ENCODE measurements around the gene KMT2E.
"Not testable (repeated sequence)": the region's sequence is repeated elsewhere in the genome, so short reads cannot be mapped to it uniquely, and the experiment has no call there.

The KMT2E gene

DNA sequence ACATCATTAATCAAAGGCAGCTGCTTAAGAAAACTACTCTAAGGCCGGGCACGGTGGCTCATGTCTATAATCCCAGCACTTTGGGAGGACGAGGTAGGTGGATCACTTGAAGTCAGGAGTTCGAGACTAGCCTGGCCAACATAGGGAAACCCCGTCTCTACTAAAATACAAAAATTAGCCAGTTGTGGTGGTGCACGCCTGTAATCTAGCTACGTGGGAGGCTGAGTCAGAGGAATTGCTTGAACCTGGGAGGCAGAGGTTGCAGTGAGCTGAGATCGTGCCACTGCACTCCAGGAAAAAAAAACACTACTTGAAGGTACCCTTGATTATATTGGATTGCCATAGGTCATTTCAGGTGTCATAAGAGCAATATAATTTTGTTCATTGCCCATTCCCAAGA, 14.9 kb downstream of the KMT2E start:
- DNase-seq (ENCODE audit: low read depth), result not testable (repeated sequence)

DNA sequence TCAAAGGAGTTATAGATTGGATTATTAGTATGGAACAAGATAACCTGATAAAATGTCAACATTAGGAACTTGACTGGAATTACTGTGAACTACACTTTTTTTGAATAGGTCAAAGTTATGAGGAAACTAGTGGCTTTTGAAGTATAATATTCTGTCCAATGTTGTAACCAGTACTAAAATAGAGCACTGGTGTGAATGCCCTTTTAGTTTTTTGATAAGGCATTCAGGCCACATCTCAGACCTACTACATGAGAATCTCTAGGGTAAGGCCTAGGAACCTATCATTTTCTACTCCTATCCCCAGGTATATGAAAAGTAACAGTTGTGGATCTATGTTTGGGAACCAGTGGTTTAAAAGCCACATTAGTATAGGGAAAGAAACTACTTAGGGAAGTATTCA, 16.4 kb downstream of the KMT2E start:
- no peak for DNase-seq (ENCODE audit: low read depth)

DNA sequence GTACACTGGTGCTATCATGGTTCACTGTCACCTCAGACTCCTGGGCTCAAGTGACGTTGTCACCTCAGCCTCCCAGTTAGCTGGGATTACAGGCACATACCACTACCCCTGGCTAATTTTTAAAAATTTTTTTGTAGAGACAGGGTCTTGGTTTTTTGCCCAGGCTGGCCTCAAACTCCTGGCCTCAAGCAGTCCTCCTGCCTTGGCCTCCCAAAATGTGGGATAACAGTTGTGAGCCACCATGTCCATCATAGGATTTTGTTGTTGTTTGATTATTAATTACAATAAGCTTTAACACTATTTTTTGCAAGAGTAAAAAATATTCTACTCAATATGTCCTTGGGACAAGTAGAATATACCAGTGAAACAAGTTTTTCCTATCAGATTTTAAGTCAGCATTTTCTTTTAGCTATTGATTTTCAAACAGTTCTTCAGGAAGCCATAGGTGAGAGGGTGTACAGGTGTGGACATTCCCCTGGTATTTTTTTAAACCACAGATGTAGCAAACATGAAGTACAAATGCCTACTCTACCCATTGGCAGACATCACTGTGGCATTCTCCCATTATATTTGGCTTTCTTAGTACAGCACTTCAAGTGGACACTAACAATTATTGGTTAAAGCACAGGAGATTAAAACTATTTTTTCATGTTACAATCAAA, 18.7 kb downstream of the KMT2E start:
- DNase-seq (ENCODE audit: low read depth), result no peak

DNA sequence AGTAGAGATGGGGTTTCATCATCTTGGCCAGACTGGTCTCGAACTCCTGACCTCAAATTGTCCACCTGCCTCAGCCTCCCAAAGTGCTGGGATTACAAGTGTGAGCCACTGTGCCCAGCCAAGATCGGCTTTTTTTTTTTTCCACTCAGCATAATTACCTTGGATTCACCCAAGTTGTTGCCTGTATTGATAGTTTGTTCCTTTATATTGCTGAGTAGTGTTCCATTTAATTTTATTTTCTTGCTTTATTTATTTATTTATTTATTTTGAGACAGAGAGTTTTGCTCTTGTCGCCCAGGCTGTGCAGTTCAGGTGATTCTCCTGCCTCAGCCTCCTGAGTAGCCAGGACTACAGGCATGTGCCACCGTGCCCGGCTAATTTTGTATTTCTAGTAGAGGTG, 21.3 kb downstream of the KMT2E start:
- DNase-seq (ENCODE audit: low read depth), result no peak

DNA sequence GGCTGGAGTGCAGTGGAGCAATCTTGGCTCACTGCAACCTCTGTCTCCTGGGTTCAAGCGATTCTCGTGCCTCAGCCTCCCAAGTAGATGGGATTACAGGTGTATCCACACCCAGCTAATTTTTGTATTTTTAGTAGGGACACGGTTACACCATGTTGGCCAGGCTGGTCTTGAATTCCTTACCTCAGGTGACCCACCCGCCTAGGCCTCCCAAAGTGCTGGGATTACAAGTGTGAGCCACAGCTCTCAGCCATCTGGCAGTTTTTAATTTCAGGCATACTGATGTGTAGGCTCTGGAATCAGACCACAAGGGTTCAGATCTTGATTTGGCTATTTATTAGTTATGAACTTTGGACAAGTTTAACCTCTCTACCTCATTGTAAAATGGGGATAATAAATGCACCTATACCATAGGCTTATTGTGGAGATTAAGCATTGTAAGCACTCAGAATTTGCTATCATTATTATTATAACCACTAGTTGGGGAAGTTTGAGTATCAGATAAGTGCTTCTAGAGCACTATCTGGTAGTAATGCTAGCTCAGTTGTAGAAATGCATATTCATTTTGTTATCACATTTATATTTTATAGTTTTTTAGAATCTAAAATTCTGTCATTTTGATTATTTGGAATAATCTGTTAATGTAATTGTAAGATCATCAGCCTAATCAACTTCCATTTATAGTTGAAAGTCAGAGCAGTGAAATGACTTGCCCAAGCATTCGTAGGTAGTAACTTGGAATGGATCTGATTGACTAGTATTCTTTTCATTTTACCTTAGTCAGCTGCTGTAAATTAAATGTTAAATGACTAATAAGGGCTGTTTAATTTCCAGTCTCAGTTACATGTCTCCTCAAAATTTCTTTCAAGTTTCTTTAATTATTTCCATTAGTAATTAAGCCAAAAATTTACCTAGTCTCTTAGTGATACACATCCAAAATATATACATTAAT, 22.5 kb downstream of the KMT2E start:
- no peak for DNase-seq (ENCODE audit: low read depth)

DNA sequence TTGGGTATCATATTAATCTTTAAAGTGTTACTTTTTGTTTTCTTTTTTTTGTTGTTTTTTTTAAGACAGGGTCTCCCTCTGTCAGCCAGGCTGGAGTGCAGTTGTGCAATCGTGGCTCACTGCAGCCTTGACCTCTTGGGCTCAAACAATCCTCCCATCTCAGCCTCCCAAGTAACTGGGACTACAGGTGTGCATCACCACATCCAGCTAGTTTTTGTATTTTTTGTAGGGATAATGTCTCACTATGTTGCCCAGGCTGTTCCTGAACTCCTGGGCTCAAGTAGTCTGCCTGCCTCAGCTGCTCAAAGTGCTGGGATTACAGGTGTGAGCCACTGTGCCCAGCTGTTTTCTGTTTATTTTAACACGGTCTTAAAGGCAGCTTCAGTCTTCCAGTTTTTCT, 23.3 kb downstream of the KMT2E start:
- DNase-seq (ENCODE audit: low read depth), result no peak

DNA sequence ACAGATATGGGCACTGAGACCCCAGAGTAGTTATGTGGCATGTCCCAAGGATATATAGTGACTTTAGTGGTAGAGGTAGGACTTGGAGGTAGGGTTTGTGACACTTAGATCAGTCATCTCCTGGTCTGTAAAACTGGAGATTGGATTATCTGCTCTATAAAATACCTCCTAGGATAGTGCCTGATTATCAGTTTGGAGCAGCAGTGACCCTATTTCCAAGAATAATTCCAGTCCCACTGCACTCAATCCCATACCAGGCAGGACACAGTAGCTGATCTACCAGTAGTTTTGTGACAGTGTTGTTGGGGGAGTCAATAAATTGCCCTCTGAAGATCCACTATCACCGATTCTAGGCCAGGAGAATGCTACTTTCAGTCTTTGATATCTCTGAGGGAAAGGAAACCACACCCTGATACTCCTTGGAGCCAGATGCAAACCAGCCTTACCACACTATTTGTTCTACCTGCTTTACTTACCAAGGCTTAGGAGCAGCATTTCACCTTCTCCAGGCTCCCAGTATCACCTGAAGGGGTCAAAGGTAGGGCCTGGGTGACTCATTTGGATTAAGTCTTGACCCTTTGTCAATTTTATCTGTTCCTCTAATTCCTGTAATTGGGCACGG, 30.6 kb downstream of the KMT2E start:
- DNase-seq (ENCODE audit: low read depth), result no peak

DNA sequence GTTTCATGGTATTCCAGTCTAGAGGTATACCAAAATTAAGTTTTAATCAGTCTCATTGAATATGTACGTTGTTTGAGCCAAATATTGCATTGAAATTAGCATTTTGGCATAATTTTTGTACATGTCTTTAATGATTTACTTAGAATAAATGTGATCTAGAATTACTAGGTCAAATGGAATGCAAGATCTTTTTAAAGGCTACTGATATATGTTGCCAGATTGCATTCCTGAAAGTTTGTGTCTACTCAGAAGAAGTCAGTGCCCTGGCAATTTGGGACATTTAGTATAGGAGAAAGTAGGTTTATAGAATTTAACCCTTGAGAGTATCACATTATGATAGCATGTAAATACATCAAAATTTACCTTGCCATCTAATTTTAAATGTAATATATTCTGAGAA, 32.4 kb downstream of the KMT2E start:
- DNase-seq (ENCODE audit: low read depth), result no peak

DNA sequence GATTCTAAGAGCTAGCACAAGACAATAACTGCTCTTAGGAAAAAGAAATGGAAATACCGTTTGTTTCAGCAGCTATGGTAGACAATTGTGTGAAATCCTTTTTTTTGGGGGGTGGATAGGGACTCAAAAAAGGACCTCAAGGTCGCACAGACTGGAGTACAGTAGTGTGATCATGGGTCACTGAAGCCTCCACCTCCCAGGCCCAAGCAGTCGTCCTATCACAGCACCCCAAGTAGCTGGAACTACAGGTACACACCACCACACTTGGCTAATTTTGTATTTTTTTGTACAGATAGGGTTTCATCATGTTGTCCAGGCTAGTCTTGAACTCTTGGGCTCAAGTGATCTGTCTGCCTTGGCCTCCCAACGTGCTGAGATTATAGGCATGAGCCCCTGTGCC, 33.9 kb downstream of the KMT2E start:
- no peak for DNase-seq (ENCODE audit: low read depth)

DNA sequence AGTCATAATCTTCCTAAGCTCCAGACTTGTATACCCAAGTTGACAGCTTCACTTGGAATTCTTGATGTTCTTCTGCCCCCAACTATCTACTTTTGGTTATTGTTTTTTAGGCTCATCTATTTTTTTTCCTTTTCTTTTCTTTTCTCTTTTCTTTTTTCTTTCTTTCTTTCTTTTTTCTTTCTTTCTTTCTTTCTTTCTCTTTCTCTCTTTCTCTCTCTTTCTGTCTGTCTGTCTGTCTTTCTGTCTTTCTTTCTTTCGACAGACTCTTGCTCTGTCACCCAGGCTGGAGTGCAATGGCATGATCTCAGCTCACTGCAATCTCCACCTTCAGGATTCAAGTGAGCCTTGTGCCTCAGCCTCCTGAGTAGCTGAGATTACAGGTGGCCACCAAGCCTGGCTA, 36.5 kb downstream of the KMT2E start:
- DNase-seq (ENCODE audit: low read depth), result no peak

DNA sequence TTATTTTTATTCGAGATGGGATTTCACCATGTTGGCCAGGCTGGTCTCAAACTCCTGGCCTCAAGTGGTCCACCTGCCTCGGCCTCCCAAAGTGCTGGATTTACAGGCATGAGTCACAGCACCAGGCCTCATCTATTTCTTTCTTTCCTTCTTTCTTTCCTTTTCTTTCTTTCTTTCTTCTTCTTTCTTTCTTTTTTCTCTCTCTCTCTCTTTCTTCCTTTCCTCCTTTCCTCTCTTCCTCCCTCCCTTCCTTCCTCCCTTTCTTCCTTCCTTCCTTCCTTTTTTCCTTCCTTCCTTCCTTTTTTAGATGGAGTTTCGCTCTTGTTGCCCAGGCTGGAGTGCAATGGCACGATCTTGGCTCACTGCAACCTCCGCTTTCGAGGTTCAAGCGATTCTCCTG, 36.9 kb downstream of the KMT2E start:
- not testable (repeated sequence) for DNase-seq (ENCODE audit: low read depth)

DNA sequence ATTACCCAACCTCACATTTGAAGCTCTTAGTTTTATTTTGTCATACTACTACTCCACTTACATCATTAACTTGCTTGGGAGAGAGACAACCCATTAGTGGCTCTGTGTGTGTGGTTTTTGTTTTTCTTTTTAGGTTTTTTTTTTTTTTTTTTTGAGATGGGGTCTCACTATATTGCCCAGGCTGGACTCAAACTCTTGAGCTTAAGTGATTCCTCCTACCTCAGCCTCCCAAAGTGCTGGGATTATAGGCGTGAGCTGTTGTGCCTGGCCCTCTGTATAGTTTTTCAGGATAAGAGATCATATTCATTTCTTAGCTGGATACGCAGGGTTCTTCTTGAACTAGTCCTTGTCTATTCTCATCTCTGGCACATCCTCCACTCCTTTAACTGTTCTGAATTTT, 41.1 kb downstream of the KMT2E start:
- no peak for DNase-seq (ENCODE audit: low read depth)

DNA sequence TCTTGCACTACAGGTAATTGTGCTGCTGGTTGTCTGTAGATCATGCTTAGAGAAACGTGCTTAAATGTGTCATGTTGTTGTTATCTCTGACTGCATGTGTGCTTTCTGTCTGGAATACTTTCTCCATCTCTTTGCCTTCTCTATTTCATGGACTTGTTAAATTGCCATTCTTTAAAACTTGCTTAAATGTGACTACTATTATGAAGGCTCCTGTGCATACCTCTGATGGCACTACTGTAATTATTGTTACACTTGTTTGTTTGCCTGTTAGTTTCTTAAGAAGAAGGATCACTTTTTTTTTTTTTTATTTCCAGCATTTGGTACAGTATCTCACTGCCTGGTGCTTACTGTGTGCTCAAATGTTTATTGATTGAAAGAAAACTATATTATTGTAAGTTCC, 41.6 kb downstream of the KMT2E start:
- no peak for DNase-seq (ENCODE audit: low read depth)

DNA sequence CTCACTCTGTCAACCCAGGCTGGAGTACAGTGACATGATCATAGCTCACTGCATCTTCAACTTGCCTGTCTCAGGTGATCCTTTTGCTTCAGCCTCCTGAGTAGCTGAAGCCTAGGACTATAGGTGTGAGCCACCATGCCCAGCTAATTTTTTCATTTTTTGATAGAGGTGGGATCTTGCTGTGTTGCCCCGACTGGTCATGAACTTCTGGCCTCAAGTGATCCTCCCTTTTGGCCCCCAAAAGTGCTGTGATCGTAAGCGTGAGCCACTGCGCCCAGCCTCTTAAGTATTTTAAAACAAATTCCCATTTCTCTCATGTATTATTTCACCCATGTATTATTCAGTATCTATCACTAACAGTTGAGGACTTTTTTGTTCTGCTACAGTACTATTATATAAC, 43.5 kb downstream of the KMT2E start:
- DNase-seq (ENCODE audit: low read depth), result no peak

DNA sequence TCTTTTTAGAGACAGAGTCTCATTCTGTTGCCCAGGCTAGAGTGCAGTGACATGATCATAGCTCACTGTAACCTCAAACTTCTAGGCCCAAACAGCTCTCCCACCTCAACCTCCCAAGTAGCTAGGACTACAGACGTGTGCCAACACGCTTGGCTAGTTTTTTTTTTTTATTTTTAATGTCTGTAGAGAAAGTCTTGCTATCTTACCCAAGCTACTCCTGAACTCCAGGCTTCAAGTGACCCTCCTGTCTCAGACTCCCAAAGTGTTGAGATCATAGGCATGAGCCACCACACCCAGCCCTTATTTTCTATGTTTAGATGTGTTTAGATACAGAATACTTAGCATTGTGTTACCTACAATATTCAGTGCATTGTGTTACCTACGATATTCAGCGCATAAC, 46.4 kb downstream of the KMT2E start:
- DNase-seq (ENCODE audit: low read depth), result no peak

DNA sequence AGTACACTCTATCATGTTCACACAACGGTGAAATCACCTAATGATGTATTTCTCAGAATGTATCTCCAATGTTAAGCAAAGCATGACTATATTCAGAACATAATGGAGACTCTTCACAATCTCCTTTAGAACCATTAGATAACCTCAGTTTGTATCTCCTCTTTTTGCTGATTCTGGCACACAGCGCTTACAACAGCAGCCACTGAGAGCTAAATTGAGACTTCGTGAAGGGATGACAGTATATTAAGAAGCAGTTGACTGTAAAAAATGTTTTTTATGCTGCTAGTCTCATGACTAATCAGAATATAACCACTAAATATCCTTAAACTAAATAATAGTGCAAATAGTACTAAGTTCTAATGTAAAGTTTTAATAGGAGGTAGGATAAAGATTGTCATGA, 46.9 kb downstream of the KMT2E start:
- no peak for DNase-seq (ENCODE audit: low read depth)

DNA sequence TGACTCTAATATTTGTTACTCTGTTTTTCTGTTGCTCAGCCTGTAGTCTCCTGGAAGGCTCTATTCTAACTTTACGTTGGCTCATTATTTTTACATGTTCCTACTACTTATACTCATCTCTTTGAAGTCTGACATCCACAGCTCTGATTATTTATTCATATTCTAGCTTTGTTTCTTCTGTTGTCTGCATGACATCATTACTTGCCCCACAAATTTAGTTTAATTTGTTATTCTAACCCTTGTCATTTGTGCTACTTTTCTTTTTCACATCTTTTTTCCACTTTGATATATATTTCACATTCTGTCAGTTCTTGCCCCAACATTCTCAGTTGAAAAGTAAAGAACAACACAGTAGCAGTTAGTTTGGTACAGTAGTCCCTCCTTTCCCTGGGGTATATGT, 51.1 kb downstream of the KMT2E start:
- DNase-seq (ENCODE audit: low read depth), result no peak

DNA sequence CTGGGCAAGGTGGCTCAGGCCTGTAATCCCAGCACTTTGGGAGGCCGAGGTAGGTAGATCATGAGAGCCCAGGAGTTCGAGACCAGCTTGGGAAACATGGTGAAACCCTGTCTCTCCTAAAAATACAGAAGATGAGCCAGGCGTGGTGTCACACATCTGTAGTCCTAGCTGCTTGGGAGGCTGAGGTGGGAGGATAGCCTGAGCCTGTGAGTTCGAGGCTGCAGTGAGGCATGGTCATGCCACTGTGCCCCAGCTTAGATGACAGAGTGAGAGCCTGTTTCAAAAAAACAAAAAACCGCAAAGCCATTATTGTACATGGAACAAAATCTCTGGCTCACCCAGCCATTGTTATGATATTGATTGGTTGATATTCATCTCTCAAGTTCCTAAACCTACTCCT, 53.7 kb downstream of the KMT2E start:
- no peak for DNase-seq (ENCODE audit: low read depth)

DNA sequence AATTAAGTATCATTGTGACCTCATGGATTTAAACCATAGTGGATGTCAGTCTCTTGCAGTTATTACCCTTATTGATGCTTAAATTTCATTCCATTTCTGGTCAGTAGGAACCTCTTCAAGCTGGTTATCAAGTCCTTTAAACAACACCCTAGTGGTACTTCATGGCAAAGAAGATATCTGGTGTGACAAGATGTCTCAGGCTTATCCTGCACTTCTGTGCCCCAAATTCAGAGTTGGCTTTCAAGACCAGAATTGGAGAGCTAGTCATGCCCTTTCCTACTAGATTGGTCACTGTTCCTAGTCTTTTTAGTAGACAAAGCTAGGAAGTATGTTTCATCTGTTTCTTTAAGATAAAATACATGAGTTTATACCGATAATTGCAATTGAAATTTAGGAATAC, 54.9 kb downstream of the KMT2E start:
- no peak for DNase-seq (ENCODE audit: low read depth)

DNA sequence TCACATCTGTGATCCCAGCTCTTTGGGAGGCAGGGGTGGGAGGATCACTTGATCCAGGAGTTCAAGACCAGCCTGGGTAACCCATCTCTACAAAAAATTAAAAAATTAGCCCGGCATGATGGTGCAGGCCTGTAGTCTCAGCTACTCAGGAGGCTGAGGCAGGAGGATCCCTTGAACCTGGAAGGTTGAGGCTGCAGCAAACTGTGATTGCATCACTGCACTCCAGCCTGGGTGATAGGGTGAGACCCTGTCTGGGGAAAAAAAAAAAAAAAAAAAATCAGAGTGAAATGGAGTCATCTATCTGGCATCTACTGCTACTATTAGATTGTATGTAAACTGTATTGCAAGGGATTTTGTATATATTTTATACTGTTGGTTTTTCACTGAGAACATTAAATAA, 59.1 kb downstream of the KMT2E start:
- no peak for DNase-seq (ENCODE audit: low read depth)

DNA sequence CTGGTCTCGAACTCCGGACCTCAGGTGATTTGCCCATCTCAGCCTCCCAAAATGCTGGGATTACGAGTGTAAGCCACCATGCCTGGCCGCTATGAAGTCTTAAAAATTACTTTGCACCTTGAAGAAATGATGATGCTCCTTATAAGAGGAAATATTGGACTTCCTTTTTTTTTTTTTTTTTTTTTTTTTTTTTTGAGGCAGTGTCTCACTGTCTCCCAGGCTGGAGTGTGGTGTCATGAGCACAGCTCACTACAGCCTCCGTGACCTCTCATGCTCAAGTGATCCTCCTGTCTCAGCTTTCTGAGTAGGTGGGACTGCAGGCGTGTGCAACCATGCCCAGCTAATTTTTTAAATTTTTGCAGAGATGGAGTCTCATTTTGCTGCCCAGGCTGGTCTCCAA, 65.3 kb downstream of the KMT2E start:
- DNase-seq (ENCODE audit: low read depth), result no peak

DNA sequence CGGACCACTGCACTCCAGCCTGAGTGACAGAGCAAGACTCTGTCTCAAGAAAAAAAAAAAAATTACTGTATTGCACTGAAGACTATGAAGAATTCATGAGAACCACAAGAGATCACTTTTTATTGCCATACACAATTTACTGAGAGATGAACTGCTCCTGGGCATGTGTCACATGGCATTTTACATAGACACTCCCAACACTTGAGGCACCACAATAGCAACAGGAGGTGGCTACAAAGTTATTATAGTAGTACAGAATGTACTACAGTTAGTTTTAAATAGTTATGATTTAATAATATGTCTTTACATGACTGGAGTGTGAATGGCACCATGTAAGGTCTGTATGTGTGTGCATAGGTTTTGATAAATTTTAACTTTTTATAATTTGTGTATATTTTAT, 70.6 kb downstream of the KMT2E start:
- DNase-seq (ENCODE audit: low read depth), result no peak

DNA sequence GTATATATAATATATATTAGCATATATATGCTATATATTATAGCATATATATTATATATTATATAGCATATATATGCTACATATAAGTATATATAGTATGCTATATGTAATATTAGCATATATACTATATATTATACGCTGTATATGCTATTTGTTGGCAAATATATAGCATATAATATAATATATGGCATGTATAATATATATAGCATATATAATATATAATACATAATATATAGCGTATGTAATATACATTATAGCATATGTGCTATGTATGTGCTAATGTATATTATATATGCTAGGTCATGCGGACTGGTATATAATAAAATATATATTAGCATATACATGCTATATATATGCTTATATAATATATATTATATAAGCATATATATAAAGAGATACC, 72.8 kb downstream of the KMT2E start:
- no peak for DNase-seq (ENCODE audit: low read depth)
